D341Med (cell line): ENCODE results near the gene NUTM2B.
"Not testable (repeated sequence)": the region's sequence is repeated elsewhere in the genome, so short reads cannot be mapped to it uniquely, and the experiment has no call there.

Source experiments
- DNase-seq: peaks from one replicate; pipeline ENCODE4 v3.0.0; 2012; ENCODE audit warnings: low spot score

The NUTM2B gene, protein sequence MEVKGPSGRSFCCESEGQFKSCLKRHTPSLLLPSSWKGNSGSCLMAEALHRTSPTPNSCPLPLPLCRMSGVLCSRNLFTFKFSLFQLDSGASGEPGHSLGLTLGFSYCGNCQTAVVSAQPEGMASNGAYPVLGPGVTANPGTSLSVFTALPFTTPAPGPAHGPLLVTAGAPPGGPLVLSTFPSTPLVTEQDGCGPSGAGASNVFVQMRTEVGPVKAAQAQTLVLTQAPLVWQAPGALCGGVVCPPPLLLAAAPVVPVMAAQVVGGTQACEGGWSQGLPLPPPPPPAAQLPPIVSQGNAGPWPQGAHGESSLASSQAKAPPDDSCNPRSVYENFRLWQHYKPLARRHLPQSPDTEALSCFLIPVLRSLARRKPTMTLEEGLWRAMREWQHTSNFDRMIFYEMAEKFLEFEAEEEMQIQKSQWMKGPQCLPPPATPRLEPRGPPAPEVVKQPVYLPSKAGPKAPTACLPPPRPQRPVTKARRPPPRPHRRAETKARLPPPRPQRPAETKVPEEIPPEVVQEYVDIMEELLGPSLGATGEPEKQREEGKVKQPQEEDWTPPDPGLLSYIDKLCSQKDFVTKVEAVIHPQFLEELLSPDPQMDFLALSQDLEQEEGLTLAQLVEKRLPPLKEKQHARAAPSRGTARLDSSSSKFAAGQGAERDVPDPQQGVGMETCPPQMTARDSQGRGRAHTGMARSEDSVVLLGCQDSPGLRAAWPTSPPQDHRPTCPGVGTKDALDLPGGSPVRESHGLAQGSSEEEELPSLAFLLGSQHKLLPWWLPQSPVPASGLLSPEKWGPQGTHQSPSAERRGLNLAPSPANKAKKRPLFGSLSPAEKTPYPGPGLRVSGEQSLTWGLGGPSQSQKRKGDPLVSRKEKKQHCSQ

DNA sequence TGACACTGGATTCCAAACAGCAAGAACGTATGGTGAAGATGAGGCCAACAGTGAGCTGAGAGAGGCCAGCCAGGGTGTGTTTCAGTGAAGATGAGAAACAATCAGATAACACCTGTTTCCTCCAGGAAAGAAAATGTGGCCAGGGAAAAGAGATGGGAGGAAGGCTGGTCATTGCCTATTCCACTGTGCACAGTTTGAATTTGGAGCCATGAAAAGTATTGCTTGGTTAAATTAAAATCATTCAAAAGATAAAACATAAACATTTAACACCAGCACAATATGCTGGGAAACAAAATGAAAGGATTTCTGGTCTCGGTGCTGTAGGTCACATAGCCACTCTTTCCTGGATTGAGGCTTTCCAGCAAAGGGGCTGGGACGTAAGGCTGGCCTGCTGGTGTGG, at the start of gene NUTM2B:
TSS of gene NUTM2B (plus strand) at position 301 of the 400 bp plus-strand sequence. CDS start 383 bp downstream, outside the sequence.
- DNase-seq: not testable (repeated sequence)

- DNase-seq: not testable (repeated sequence)
Observed at GRCh38 chr10:79663287-79663686, 39.7 kb upstream of the NUTM2B start.

- not testable (repeated sequence) for DNase-seq
Observed at GRCh38 chr10:79664686-79665085, 38.3 kb upstream of the NUTM2B start.

GRCh38 chr10:79669248-79669788, 33.7 kb upstream of the NUTM2B start:
- not testable (repeated sequence) for DNase-seq

DNA sequence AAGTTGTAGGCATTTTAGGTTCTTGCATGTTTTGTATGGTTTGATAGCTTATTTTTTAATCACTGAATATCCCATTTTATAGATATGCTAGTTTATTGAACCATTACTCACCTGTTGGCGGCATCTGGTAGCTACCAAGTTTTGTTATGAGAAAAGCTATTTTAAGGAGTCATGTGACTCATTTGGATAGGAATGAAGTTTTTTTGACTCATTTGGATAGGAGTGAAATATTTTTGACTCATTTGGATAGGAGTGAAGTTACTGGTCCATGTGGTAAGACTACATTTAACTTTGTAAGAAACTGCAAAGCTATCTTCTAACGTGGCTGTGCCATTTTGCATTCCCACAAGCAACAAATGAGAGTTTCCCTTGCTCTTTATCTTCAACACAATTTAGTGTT, 28.1 kb upstream of the NUTM2B start:
- DNase-seq: not testable (repeated sequence)

DNA sequence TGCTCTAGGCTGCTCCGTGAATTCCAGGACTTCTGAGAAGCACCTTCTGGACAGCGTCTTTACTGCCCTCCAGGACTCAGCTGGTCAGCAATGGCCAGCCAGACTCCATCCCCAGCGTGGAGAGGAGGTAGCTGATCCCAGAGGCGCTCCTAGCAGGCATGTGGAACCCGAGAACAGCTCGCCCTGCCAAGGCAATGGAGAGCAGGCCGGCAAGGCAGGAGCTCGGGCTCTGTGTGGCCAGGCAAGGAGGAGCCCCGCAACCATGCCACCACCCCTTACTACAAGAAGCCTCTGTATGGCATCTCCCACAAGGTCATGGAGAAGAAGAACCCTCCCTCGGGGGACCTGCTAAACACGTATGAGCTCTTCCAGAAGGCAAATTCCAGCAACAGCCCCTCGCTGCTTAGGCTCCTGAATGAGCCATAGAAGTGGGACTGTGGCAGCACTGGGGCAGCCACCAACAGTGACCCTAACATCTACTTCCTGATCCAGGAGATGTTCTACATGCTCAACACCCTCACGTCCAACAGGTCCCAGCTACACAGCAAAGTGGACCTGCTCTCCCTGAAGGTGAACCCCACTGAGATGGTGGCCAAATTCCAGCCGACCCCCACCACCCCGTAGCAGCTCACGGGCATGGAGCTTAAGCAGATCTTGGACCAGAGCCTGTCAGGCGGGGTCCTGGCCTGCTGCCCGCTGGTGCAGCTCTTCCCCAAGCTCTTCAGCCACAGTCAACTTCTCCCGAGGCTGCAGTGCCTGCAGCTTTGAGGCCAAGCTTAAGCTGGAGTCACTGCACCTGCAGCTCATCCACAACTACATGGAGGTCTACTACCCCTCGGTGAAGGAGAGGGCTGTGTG, 19.8 kb upstream of the NUTM2B start:
- DNase-seq: not testable (repeated sequence)

GRCh38 chr10:79683884-79684720, 18.9 kb upstream of the NUTM2B start:
- DNase-seq: not testable (repeated sequence)

GRCh38 chr10:79685044-79685685, 17.9 kb upstream of the NUTM2B start:
- not testable (repeated sequence) for DNase-seq

- DNase-seq: not testable (repeated sequence)
Observed at GRCh38 chr10:79686595-79686994, 16.4 kb upstream of the NUTM2B start.

- DNase-seq: not testable (repeated sequence)
Observed at GRCh38 chr10:79687406-79688150, 15.4 kb upstream of the NUTM2B start.

GRCh38 chr10:79688798-79689197, 14.2 kb upstream of the NUTM2B start:
- not testable (repeated sequence) for DNase-seq

- not testable (repeated sequence) for DNase-seq
Observed at GRCh38 chr10:79696596-79696995, 6.4 kb upstream of the NUTM2B start.

DNA sequence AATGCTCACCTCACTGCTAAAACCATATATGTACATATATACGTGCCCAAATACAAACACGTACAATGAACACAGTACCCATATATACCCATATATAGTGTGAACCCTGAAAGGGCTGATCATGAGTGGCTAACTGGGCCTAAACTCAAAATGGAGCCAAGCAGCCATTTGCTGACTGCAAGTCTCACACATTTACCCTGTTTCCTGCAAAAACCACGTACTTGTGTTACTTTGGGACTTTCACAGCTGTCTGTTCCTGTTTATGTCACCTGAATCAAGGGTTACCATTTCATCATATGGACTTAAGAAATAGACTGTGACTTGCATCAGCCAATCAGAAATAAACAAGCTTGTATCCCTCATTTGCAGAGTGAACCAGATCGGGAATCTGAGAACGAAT, 5.9 kb upstream of the NUTM2B start:
- DNase-seq: not testable (repeated sequence)

DNA sequence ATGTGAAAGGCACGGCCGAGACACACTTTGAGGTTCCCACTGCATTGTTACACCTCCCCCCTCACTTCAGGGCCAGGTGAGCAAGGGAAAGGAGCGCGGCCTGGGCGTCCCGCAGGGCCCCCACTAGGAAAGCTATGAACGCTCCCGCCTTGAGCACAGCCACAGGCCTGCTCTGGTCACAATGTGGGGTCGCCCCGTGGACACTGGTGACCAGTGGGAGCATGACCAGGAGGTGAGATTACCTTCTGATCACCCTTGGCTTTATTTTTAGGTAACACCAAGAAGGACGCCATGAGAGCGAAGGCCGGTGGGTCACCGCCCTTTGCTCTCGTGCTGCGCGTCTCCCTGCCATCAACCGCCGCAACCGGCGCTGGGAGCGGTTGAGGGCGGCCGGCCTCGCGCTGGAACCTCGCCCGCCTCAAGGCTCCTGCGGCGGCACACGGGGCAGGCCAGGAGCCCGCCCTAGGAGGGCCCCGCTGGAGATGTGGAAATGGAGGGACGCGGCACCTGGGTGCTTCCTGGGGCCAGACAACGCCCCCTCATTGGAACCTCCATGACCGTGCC, 2.6 kb upstream of the NUTM2B start:
- DNase-seq: not testable (repeated sequence)

DNA sequence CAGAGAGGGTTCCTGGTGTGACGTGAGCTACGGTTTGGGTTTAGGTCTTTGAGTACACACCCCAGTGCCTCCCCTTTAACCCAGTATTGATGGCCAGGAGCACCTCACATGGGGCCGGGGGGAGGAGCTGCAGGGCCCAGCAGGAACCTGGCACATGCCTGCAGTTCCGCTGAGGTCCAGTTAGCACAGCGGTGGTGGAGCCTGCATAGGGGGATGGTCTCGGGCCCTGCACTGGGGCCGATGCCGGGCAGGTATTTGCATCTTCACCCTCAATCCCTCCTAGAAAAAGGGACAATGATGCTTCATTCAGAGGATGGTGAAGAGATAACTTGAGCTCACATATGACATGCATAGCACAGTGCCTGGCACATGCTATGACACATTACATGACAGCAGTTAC, 4.0 kb downstream of the NUTM2B start:
- DNase-seq: not testable (repeated sequence)

DNA sequence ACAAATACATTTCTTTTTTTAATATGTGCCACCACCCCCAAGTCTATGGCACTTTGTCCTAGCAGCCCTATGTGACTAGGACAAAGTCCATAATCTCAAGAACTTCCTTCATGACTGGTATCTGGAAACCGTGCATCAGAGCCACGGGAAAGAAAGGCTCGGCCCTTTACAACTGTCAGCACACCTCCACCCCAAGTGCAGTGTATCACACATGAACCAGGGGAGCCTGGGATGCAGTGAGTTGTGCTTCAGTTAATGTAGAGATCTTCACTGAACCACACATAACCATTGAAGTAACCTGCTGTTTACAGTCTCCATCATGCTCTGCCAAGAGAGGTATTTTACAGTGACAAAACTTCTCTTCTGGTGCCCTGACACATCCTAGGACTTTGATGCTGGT, 11.9 kb downstream of the NUTM2B start:
- not testable (repeated sequence) for DNase-seq

GRCh38 chr10:79716917-79717579, 14.0 kb downstream of the NUTM2B start:
- not testable (repeated sequence) for DNase-seq

DNA sequence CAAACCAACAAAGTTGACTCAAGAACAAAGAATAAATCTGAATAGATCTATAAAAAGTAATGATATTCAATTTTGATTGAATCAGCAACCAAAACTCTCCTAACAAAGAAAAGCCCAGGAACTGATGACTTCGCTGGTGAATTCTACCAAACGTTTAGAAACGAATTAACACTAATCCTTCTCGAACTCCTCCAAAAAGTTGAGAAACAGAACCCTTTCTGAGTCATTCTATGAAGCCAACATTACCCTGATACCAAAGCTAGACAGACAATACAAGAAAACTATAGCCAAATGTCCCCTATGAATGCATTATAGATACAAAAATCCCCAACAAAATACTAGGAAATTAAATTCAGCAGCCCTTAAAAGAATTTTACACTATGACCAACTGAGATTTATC, 17.0 kb downstream of the NUTM2B start:
- not testable (repeated sequence) for DNase-seq
